Psoas muscle (tissue), 8 donors: Measurements from ENCODE around the gene ITGB4. TPM values are rescaled to one million over a fixed set of nuclear protein-coding genes. Genes with fewer than 3 reads are reported as not detected.

ENCODE experiments used
- ATAC-seq, 4 donors: fragments of 200-7000 bp; cut with Tn5 transposase; one replicate each; pipeline ENCODE4 v1.9.1; 2020; ENCODE audit warnings: moderate library complexity in 3 of 4, mild to moderate bottlenecking in 2 of 4
- DNase-seq, 2 donors: peaks; one replicate each; pipeline ENCODE4 v3.0.0-alpha.2; 2020
- H3K27ac ChIP-seq: fragments of 200-600 bp; one replicate; pipeline ENCODE4 v1.8.0; 2022
- H3K27me3 ChIP-seq, 3 donors: fragments of 200-600 bp in 1 of 3; one replicate each; pipeline versions ENCODE4 v1.6.1 to v1.8.0; 2013 to 2022; ENCODE audit warnings: low read length in 2 of 3, mild to moderate bottlenecking in 2 of 3, moderate library complexity in 1 of 3; ENCODE audit not compliant: insufficient read depth in 3 of 3
- H3K36me3 ChIP-seq, 2 donors: fragments of 200-600 bp in 1 of 2; one replicate each; pipeline versions ENCODE4 v1.6.1 to v1.8.0; 2013 to 2022; ENCODE audit warnings: low read depth in 1 of 2, mild to moderate bottlenecking in 1 of 2, moderate library complexity in 1 of 2; ENCODE audit not compliant: insufficient read depth in 1 of 2
- H3K4me1 ChIP-seq: fragments of 200-600 bp; one replicate; pipeline ENCODE4 v1.8.0; 2022
- H3K4me3 ChIP-seq: fragments of 200-600 bp; one replicate; pipeline ENCODE4 v1.8.0; 2022; ENCODE audit warnings: mild to moderate bottlenecking
- H3K9me3 ChIP-seq: fragments of 200-600 bp; one replicate; pipeline ENCODE4 v1.8.0; 2022
- WGBS, 3 donors: extraction: QIAGEN DNeasy Blood & Tissue Kit; methylation state at CpG; one replicate each; pipeline versions ENCODE4 v1.1.6 to v1.1.7; 2013; 5-methylcytosine and 5-hydroxymethylcytosine counted together
- intact Hi-C, 2 donors: fragments of 100-400 bp; cut with DNase I; formaldehyde crosslinking; loops; one replicate each; pipeline versions ENCODE4 v1.11.0 to v1.14.2; 2022
- polyA plus RNA-seq, 3 donors: library from polyadenylated mRNA; stranded (reverse); fragments of 200-250 nt; gene quantifications; one replicate each; pipeline ENCODE4 v1.2.3, GENCODE V29; 2013
- total RNA-seq, 4 donors: library from RNA; stranded (reverse); fragmentation: NEBNext Ultra II Directional in 2 of 4; extraction: Animal tissue kit (Norgen Biotek cat#: 25700) in 2 of 4; gene quantifications; one replicate each; pipeline versions ENCODE4 v1.2.1 to v1.2.4, GENCODE V29; 2021 to 2023
- TF ChIP-seq, protein P1 (sequence below): fragments of 200-600 bp; IDR thresholded peaks from one replicate; pipeline ENCODE4 v1.8.0; 2022; ENCODE audit warnings: antibody characterized with exemption
- donor health status: healthy with polysubstance abuse.
- donor health status: DM: no; HTN: no; CAD: no; lungs with moderate emphysema.
- donor health status: Bipolar disorder and iron deficiency.
- donor health status: healthy.
- donor health status: DM: yes; HTN: yes; CAD: no.
- donor health status: DM: no; HTN: no; CAD: no.
- donor health status: DM: no; HTN: no; CAD: no.
- donor health status: DM: yes; HTN: yes; CAD: no.

ITGB4 gene
- total and polyA plus RNA-seq, 7 donors = 1.3 to 5.7 (median 2.1) TPM

DNA sequence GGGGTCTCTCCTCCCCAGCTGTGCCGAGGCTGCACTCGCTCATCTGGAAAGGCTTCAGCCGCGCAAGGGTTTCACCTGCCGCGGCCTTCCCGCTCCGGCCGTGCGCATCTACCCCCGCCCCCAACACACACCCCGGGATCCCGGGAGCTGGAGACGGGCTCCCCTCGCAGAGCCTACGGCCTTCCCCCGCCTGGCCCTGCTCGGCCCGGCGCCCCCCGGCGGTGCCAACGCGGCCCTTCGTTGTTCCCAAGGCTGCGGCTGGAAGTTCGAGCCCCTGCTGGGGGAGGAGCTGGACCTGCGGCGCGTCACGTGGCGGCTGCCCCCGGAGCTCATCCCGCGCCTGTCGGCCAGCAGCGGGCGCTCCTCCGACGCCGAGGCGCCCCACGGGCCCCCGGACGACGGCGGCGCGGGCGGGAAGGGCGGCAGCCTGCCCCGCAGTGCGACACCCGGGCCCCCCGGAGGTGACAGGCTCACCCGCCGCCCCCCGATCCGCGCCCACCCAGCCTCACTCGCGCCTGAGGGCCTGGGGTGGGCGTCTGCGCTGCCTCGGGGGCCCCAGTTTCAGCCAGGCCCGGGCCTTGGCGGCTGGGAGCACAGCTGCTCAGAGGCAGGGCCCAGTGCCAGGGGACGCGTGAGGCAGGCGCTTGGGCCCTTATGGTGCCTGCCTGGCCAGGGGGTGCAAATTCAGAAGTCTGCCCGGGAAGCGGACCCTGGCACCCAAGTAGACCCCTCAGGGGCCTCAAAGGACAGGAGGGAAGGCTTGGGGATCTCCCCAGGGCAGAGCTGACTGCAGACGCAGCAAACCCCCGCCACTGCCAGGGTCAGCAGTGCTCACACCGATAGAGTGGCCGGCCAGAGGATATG lies 32.5 kb downstream of the ITGB4 start:
- ATAC-seq (peak; percentile 67 to 84 (median 72)), DNase-seq (peak; percentile 78 to 86)
- H3K9me3 ChIP-seq = no peaks in the 10 kb centered on the region
- TF ChIP-seq, protein P1, sequence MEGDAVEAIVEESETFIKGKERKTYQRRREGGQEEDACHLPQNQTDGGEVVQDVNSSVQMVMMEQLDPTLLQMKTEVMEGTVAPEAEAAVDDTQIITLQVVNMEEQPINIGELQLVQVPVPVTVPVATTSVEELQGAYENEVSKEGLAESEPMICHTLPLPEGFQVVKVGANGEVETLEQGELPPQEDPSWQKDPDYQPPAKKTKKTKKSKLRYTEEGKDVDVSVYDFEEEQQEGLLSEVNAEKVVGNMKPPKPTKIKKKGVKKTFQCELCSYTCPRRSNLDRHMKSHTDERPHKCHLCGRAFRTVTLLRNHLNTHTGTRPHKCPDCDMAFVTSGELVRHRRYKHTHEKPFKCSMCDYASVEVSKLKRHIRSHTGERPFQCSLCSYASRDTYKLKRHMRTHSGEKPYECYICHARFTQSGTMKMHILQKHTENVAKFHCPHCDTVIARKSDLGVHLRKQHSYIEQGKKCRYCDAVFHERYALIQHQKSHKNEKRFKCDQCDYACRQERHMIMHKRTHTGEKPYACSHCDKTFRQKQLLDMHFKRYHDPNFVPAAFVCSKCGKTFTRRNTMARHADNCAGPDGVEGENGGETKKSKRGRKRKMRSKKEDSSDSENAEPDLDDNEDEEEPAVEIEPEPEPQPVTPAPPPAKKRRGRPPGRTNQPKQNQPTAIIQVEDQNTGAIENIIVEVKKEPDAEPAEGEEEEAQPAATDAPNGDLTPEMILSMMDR = peak; percentile 56
- intact Hi-C loops = no loop called here
- peaks cover 8% of the 10 kb centered on the region for H3K4me1 ChIP-seq
- H3K36me3 ChIP-seq = no peaks in the 10 kb centered on the region
- peak overlapping the region; percentile 63 for H3K4me3 ChIP-seq
- H3K27ac ChIP-seq = no peak overlapping the region
- no peaks in the 10 kb centered on the region for H3K27me3 ChIP-seq
- WGBS, 3 donors = 7 to 9% (median 8%) methylated on average over 50 to 76 of the region's 76 CpGs

DNA sequence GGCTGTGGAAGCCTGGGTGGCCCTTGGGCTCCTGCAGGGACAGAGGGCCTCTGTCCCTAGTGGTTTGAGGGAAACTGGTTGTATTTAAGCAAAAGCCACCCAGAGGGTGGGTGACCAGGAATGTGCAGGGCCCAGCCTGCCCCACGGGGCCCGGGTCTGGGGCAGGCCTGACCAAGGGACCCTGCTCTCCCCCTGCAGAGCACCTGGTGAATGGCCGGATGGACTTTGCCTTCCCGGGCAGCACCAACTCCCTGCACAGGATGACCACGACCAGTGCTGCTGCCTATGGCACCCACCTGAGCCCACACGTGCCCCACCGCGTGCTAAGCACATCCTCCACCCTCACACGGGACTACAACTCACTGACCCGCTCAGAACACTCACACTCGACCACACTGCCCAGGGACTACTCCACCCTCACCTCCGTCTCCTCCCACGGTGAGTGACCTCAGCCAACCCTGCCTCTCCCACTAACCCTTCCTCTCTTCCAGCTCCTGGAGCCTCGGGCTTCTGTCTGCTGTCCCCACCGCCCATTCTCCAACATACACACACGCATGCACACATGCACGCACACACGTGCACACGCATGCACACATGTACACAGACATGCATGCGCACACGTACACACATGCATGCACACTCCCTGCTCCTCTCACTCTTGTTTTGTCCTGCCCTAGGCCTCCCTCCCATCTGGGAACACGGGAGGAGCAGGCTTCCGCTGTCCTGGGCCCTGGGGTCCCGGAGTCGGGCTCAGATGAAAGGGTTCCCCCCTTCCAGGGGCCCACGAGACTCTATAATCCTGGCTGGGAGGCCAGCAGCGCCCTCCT lies 33.3 kb downstream of the ITGB4 start:
- H3K4me1 ChIP-seq = peaks cover 8% of the 10 kb centered on the region
- H3K27ac ChIP-seq = no peak overlapping the region
- H3K36me3 ChIP-seq = no peaks in the 10 kb centered on the region
- intact Hi-C loops = no loop called here
- WGBS, 3 donors = 66 to 76% (median 71%) methylated on average over 27 of the region's 27 CpGs
- DNase-seq (peak in 1 of 2 donors; percentile 44), ATAC-seq (no peak)
- H3K9me3 ChIP-seq = no peaks in the 10 kb centered on the region
- peak overlapping the region; percentile 63 for H3K4me3 ChIP-seq
- H3K27me3 ChIP-seq = no peaks in the 10 kb centered on the region
- TF ChIP-seq, protein P1 = no peak

DNA sequence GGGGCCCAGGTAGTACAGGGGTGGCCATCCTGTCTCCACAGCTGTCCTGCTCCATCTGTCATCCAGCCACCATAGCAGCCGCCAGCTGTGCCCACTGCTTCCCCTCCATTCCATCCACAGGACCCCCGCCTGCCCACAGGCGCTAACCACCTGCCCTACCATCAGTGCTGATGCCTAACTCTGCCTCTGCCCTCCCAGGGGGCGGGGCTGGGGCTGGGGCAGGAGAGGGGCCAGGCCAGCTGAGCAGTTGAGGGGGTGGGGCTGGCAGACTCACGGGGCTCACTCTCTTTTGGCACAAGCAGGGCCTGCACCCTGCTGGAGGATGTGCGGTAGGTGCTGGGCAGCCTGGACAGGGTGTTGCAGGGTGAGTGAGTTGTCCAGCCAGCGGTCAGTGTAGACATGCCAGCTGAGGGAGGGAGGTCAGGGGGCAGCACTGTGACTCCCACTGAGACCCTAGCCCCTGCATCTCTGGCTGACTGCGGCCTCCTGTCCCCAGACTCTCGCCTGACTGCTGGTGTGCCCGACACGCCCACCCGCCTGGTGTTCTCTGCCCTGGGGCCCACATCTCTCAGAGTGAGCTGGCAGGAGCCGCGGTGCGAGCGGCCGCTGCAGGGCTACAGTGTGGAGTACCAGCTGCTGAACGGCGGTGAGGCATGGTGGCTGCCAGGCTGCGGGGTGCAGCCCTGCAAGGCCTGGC lies 34.1 kb downstream of the ITGB4 start:
- Histone ChIP-seq H3K36me3 (no peaks in the 10 kb centered on the region), H3K4me1 (peaks cover 8% of the 10 kb centered on the region), H3K27ac (no peak overlapping the region), H3K9me3 (no peaks in the 10 kb centered on the region), H3K27me3 (no peaks in the 10 kb centered on the region), H3K4me3 (no peak overlapping the region)
- intact Hi-C loops = no loop called here
- 60 to 70% (median 60%) methylated on average over 19 to 20 of the region's 20 CpGs for WGBS, 3 donors
- TF ChIP-seq, protein P1 = no peak
- ATAC-seq (no peak), DNase-seq (peak in 1 of 2 donors; percentile 52)

DNA sequence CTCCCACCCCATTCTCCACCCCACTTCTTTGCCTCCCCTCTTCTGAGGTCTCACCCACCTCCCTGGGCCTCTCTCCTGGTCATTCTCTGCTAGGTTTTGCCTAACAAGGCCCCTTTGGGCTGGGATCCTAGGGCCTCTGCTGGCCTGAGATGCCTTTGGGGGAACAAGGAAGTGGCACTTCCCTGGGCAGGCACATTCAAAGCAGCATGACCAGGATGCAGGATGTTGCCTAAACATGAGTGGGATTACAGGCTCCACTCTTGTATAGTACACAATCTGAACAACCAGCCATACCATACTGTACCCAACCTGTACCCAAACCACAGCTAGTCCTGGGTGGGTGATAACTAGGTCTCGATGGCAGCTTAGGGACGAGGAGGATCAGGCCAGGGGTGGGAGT lies 34.7 kb downstream of the ITGB4 start:
- peak in 1 of 2 donors; percentile 47 for DNase-seq
- Histone ChIP-seq H3K4me3 (no peak overlapping the region), H3K9me3 (no peaks in the 10 kb centered on the region), H3K4me1 (peaks cover 8% of the 10 kb centered on the region), H3K27ac (no peak overlapping the region), H3K36me3 (no peaks in the 10 kb centered on the region), H3K27me3 (no peaks in the 10 kb centered on the region)
- no peak for ATAC-seq
- TF ChIP-seq, protein P1 = no peak
- 92 to 100% (median 97%) methylated on average over 2 of the region's 2 CpGs for WGBS, 3 donors
- intact Hi-C loops = no loop called here
